Brain microvascular endothelial cell (primary cell): ENCODE data around the gene SEMA6B.

ENCODE experiments used
- DNase-seq: peaks from one replicate; pipeline ENCODE4 v3.0.0-alpha.2; 2020
- H3K27ac ChIP-seq: fragments of 250-450 bp; sonication (Bioruptor Pico); 2 replicates; pipeline ENCODE4 v1.5.1; 2020; ENCODE audit warnings: mild to moderate bottlenecking, moderate library complexity
- H3K27me3 ChIP-seq: fragments of 250-450 bp; sonication (Bioruptor Pico); replicated peaks from 2 replicates; pipeline ENCODE4 v1.5.1; 2020; ENCODE audit warnings: mild to moderate bottlenecking
- H3K36me3 ChIP-seq: fragments of 250-450 bp; sonication (Bioruptor Pico); replicated peaks from 2 replicates; pipeline ENCODE4 v1.5.1; 2020; ENCODE audit warnings: mild to moderate bottlenecking
- H3K4me3 ChIP-seq: 2 replicates; pipeline ENCODE4 v1.5.1; 2011; ENCODE audit warnings: low read depth, mild to moderate bottlenecking, control low read depth, low read length, moderate library complexity
- CTCF ChIP-seq: IDR thresholded peaks from 2 replicates; pipeline ENCODE4 v1.5.1; 2011; ENCODE audit warnings: low read depth, mild to moderate bottlenecking, moderate library complexity, low read length, control low read depth, inconsistent platforms; ENCODE audit errors: missing control alignments
- in situ Hi-C: cut with HindIII; loops from 2 replicates; pipeline ENCODE4 v1.10.0; 2017; ENCODE audit warnings: low sequenced_read_pairs, low pct_ligation_motif_present

Gene SEMA6B

GRCh38 chr19:4521888-4522242, 37.6 kb downstream of the SEMA6B start:
- no peak for DNase-seq
- no peak overlapping the region for H3K4me3 ChIP-seq
- H3K27me3 ChIP-seq = no peaks in the 10 kb centered on the region
- TF ChIP-seq CTCF = no peak
- no peak overlapping the region for H3K27ac ChIP-seq
- H3K36me3 ChIP-seq = no peaks in the 10 kb centered on the region
- in situ Hi-C loops = no loop called here

- DNase-seq = no peak
- TF ChIP-seq CTCF = no peak
- H3K4me3 ChIP-seq = no peak overlapping the region
- no peak overlapping the region for H3K27ac ChIP-seq
- in situ Hi-C loops = no loop called here
- H3K27me3 ChIP-seq = no peaks in the 10 kb centered on the region
- no peaks in the 10 kb centered on the region for H3K36me3 ChIP-seq
These were observed 38.2 kb downstream of the SEMA6B start for GRCh38 chr19:4521170-4521887.

- no peak overlapping the region for H3K4me3 ChIP-seq
- in situ Hi-C loops = no loop called here
These were observed 39.8 kb downstream of the SEMA6B start for GRCh38 chr19:4519521-4520277.

GRCh38 chr19:4519172-4519496, 40.4 kb downstream of the SEMA6B start:
- Histone ChIP-seq H3K4me3 (no peak overlapping the region), H3K36me3 (no peaks in the 10 kb centered on the region), H3K27ac (no peak overlapping the region), H3K27me3 (no peaks in the 10 kb centered on the region)
- no peak for DNase-seq
- in situ Hi-C loops = no loop called here
- TF ChIP-seq CTCF = no peak

More at GRCh38 chr19:4519521-4520277, 39.8 kb downstream of the SEMA6B start:
- no peak for DNase-seq
- Histone ChIP-seq H3K36me3 (no peaks in the 10 kb centered on the region), H3K27me3 (no peaks in the 10 kb centered on the region), H3K27ac (no peak overlapping the region)
- TF ChIP-seq CTCF = no peak

GRCh38 chr19:4518345-4519171, 40.9 kb downstream of the SEMA6B start, which contains the start of gene PLIN4:
Gene PLIN4, minus strand, starts transcription at chr19:4518486. Its CDS starts 214 bp downstream, at chr19:4518272.
- H3K27ac ChIP-seq = no peak within 1 kb of the TSS
- DNase-seq = no peak
- in situ Hi-C loops = no loop called here

More at GRCh38 chr19:4518345-4519171, 40.9 kb downstream of the SEMA6B start, which contains the start of gene PLIN4:
- Histone ChIP-seq H3K4me3 (no peak within 1 kb of the TSS), H3K36me3 (no peaks in the 10 kb centered on the region), H3K27me3 (no peaks in the 10 kb centered on the region)
- no peak for TF ChIP-seq CTCF
